NCI-H526 (cell line): ENCODE measurements around the gene ZNF554.

ENCODE experiments used
- DNase-seq, 2 experiments: peaks; one replicate each; lab custom pipeline; 2025; lab: John Stamatoyannopoulos, UW

ZNF554 gene

GRCh38 chr19:2819540-2820111 lies at the start of gene ZNF554:
Gene ZNF554, plus strand, starts transcription at chr19:2819868. Its CDS starts 204 bp downstream, at chr19:2820072.
- peak; percentile 71 to 94 for DNase-seq

- DNase-seq, result no peak
Observed at GRCh38 chr19:2770055-2771013, 49.3 kb upstream of the ZNF554 start.

- no peak for DNase-seq
Observed at GRCh38 chr19:2771786-2772674, 47.6 kb upstream of the ZNF554 start.

DNA sequence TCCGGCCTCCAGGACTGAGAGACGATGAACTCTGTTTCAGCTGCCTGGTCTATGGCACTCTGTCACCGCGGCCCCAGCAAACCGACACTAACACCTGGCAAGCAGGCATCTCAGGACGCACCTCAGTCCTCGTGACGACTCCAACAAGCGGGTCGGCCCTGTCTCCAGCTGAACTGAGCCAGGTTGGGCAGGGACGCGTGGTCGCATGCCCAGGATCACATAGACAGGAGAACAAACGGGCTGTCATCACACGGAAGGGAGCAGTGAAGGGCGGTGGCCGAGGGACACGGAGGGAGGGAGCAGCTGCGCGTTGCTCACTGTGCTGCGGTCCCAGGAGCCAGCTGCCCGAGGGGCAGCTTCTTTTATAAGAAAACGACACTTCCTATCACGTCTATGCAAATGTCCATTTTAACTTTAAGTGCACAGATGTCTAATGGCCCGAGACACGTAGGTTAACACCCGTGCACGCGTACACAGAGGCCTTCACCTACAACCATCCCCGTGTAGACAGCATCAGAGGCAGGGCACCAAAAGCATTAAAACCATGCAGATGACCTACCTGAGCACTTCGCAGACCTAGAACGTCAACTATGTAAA lies 45.5 kb upstream of the ZNF554 start:
- DNase-seq, result peak in 1 of 2 experiments; percentile 17

DNA sequence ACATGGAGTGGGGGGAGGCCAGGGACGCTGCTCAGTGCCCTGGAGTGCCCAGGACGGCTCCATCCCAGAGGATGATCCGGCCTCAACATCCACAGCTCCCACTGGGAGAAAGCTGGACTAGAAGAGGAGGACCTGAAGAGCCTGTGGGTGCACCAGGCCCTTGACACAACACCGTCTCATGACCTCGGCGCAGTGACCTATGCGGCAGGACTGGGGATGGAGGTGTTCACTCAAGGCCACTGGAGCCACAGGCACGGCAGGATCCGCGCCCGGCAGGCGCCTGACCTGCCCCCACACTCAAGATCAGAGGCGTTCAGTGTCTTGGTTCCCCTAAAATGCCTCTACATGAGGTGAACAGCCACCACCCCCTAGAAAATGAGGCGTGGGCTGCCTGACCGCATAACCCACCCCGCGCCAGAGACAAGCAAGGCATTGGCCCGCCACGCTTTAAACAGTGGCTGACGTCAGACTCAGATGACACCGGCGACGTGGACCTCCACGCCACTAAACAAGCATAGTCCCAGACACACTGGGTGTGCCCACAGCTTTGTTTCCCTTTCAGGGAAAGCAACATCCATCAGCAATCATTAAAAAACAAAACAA lies 44.6 kb upstream of the ZNF554 start:
- DNase-seq, result no peak

DNA sequence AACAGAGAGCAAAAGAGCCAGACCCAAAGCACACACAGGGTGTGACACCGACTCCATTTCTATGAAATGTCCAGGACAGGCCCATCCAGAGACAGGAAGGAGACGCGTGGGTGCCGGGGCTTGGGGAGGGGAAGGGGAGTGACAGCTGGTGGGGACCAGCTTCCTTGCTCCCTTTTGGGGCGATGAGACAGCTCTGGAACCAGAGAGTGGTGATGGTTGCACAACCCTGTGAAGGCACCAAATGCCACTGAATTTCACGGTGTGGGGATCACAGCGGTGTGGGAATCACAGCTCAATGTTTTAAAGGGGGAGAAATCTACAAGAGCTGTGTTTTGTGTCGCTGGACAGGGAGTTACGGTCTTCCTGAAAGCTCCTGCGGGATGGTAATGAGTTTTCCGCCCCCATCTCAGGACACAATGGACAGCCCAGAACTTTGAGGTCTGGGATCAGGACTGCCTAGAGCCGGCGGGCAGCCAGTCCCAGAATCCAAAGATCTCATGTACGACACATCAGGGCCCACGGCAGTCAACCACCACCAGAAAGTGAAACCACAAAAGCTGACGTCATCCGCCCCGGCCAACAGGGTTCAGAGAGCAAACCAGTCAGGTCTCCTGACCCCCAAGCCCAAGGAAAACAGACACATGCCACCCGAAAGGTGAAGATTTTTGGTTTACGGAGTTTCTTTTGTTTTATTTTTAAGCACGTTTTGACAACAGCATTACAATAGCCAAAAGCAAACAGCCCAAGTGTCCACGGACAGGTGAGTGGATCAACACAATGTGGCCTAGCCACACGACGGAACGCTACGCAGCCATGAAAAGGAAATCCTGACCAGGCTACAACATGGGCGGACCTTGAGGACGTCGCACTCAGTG lies 43.9 kb upstream of the ZNF554 start:
- no peak for DNase-seq

GRCh38 chr19:2777952-2778683 lies 41.5 kb upstream of the ZNF554 start:
- no peak for DNase-seq

GRCh38 chr19:2779121-2779740 lies 40.4 kb upstream of the ZNF554 start:
- no peak for DNase-seq

DNA sequence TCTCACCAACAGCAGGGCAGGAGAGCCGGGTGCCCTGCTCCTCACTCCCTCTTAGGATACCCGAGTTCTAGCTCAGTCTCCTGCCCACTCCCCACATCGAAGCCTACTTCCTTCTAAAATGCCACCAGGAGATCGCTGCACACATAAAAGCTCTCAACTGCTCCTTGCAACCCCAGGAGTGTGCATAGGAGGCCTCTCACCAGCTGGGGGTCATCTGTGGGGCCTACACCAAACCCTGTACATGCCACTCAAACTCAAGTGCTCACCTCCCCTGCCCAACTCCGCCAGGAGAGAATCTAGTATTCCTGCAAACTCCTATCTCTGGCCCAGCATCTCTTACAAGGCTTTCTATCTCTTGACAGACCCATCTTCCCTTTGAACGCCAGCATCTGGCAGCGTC lies 39.4 kb upstream of the ZNF554 start:
- DNase-seq, result no peak

DNA sequence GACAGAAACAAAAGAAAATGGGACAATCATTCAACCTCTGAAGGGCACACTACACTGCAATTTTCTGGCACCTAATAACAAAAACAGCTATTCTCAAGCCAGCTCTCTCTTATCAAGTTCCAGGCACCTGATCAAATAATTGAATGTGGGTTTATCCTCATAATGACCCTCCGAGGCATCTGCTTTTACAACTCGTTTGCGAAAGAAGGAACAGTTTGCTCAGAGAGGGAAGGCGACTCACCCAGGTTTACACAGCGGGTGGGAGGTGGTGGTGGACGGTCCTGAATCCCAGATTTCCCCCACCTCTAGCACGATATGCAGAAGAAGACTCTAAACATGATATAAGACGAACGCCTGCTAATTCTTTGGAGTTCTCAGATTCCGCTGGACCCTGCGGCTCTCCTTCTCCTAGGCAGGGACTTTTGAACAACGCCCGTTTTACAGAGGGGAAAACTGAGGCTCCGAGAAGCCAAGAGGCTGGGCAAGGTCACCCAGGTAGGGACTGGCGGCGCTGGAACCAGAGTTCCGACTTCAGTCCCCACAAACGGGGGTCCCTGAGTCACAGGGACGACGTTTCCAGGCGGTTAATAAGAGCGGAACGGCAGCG lies 37.2 kb upstream of the ZNF554 start:
- no peak for DNase-seq

- peak; percentile 91 to 96 for DNase-seq
Observed at GRCh38 chr19:2782936-2783780, 36.5 kb upstream of the ZNF554 start, which contains the start of gene SGTA. Gene SGTA, minus strand, starts transcription at chr19:2783273. Its CDS starts 14,205 bp downstream, at chr19:2769068.

GRCh38 chr19:2783781-2784145 lies 35.9 kb upstream of the ZNF554 start:
- DNase-seq, result no peak

- peak; percentile 92 to 97 for DNase-seq
Observed at GRCh38 chr19:2785244-2785997, 34.2 kb upstream of the ZNF554 start, which contains the start of gene THOP1. Gene THOP1, plus strand, starts transcription at chr19:2785503. Its CDS starts 160 bp downstream, at chr19:2785663.

- no peak for DNase-seq
Observed at GRCh38 chr19:2787115-2787514, 32.6 kb upstream of the ZNF554 start.

GRCh38 chr19:2788237-2788636 lies 31.4 kb upstream of the ZNF554 start:
- no peak for DNase-seq

GRCh38 chr19:2790194-2790556 lies 29.5 kb upstream of the ZNF554 start:
- no peak for DNase-seq
